GM19452 (cell line): ENCODE results near the gene ORC3.
"Not testable (repeated sequence)": the region's sequence is repeated elsewhere in the genome, so short reads cannot be mapped to it uniquely, and the experiment has no call there.

Source experiments
- ATAC-seq: cut with Tn5 transposase; IDR thresholded peaks from one replicate; pipeline ENCODE4 v1.9.1; 2021; ENCODE audit not compliant: unreplicated experiment

The ORC3 gene

GRCh38 chr6:87690441-87690840, 100.5 kb downstream of the ORC3 start:
- ATAC-seq = no peak

GRCh38 chr6:87692086-87692485, 102.2 kb downstream of the ORC3 start:
- no peak for ATAC-seq

DNA sequence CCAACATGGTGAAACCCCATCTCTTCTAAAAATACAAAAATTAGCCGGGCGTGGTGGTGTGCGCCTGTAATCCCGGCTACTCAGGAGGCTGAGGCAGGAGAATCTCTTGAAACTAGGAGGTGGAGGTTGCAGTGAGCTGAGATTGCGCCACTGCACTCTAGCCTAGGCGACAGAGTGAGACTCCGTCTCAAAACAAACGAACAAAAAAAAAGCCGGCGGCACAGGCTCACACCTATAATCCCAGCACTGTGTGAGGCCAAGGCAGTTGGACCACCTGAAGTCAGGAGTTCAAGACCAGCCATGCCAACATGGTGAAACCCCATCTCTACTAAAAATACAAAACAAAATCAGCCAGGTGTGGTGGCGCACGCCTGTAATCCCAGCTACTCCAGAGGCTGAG, 106.9 kb downstream of the ORC3 start:
- not testable (repeated sequence) for ATAC-seq

- ATAC-seq = no peak
These were observed 107.9 kb downstream of the ORC3 start for GRCh38 chr6:87697581-87698546.

DNA sequence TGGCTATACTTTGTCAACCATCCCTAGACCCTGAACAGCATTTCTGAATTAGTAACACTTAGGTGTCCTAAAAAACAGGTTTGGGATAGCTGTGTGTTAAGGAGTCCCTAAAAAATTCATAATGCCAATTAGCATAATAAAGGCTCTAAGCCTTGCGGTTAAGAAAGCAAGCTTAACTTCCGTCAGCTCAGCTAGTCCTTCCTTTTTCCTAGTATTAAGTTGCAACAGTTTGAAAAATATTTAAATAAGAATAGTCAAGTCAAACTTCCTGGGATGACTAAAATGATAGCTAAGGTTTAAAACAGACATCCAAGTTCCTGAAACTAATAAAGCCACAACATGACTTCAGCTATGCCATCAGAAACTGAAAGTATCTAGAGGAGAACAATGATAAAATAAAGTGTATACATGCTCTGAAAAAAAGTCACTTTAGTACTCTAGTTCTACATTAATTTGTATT, 108.6 kb downstream of the ORC3 start:
- no peak for ATAC-seq

GRCh38 chr6:87699576-87699975, 109.6 kb downstream of the ORC3 start:
- no peak for ATAC-seq

DNA sequence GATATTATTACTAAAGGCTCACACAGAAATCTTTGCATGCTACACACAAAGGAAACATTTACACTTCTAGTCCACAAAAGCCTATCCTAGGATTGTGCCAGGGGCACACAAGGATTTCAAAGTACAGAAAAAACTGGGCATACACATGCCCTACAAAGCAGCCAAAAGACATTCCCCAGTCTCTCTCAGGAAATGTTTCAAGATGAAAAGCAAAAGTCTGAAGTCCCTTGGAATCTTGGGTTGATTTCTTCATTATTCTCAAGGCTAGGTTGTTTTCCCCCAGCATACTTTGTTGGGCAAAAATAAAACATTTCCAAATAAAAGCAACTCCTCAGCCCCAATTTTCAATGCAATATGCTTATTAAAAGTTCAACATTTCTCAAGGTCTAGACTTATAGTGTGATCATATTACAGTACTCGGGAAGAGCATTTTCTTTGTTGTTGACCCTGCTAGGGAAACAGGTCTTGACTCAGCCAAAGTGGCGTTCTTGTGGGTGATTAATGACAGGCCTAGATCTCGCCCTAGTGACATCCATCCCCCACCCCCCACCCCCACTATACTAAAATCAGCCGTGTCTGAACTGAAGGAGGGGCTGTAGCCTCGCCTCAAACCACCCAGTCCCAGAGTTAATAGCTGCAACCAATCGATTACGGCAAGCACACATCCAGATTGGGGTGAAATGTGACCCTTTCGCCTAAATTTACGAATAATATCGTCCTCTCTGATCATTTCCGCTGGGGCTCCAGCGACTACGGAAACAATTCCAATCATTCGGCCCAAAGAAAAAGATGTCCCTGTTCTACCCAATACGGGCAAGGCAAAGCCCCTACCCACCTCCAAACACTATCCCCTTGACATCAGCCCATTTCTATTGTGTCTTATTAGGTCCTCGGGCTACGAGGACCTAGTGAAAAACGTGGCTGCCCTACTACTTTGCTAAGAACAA, 110.7 kb downstream of the ORC3 start:
- ATAC-seq = no peak

GRCh38 chr6:87701344-87701675, 111.4 kb downstream of the ORC3 start:
- ATAC-seq = no peak

- ATAC-seq = peak; percentile 68
These were observed 112.0 kb downstream of the ORC3 start, which contains the start of gene AKIRIN2 for GRCh38 chr6:87701676-87702588. Gene AKIRIN2, minus strand, starts transcription at chr6:87702233. Its CDS starts 549 bp downstream, at chr6:87701684.

DNA sequence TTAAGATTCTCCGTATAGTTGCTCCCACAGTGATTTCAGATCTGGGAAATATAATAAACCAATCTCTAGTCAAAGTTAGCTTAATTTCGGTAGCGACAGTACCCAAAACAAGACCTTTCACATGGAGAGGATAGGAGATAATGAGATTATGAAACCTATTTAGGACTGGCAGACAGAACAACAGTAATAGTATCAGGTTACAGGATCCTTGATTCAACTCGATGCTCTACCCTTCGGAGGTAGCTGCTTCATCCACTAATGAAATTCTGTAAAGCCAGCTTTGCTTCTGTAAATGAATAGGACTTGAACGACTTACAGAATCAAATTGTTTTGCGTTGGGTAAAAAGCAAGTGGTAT, 112.6 kb downstream of the ORC3 start:
- peak; percentile 15 for ATAC-seq

DNA sequence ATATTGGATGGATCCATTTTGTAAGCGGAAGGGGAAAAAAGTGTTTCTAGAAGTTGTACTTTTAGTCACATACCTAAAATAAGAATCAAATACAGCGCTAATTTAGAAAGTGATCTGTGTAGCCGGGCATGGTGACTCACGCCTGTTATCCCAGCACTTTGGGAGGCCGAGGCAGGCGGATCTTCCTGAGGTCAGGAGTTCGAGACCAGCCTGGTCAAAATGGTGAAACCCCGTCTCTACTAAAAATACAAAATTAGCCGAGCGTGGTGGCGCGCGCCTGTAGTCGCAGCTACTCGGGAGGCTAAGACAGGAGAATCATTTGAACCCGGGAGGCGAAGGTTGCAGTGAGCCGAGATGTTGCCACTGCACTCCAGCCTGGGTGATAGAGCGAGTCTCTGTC, 113.1 kb downstream of the ORC3 start:
- not testable (repeated sequence) for ATAC-seq

DNA sequence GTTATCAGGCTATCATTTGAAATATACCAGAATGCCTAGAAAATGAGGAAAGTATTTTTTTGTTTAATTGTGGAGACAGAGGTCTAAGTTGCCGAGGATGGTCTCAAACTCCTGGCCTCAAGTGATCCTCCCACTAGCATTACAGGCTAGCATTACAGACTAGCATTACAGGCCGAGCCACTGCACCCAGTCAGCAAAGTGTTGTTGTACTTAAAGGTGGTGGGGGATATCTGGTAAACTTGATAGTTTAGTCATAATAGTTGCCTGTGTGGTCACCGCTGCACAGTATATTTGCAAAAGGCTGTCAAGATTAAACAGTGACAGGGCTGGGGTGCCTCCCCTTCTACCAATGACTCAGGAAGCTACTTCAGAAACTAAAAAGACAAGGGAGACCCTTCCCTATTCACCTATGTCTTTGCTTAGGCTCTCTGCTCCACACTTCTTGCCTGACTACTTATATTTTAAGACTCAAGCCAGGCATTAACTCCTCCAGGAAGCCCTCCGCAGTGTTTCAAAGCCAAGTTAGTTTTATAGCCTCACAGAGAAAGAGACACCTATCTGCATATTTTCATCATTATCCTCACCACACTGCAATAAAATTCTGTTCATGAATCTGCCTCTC, 115.2 kb downstream of the ORC3 start:
- ATAC-seq = peak; percentile 52

GRCh38 chr6:87706187-87706966, 116.4 kb downstream of the ORC3 start:
- no peak for ATAC-seq

GRCh38 chr6:87708581-87709427, 118.9 kb downstream of the ORC3 start:
- not testable (repeated sequence) for ATAC-seq

DNA sequence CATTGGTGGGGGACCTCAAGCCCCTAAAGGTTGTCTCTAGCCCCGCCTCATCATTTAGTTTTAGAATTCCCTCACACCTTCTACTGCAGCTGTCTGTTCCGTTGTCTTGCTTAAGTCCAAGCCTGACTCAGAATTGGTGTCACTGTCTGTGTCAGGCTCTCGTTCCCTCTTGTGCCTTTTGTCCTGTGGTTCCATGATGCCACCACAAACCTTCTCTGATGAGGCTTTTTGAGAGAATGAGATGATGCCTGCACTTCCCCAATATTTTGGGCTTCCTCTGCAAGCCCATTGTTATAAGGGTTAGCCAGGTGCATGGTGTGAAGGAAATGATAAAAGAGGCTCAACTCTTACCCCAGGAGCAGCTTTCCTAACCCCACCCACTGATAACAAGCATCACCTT, 120.2 kb downstream of the ORC3 start:
- no peak for ATAC-seq

GRCh38 chr6:87712713-87713112, 122.8 kb downstream of the ORC3 start:
- ATAC-seq = not testable (repeated sequence)

- ATAC-seq = peak; percentile 64
These were observed 124.3 kb downstream of the ORC3 start for GRCh38 chr6:87714093-87714842.
